Nephron progenitor cell (in vitro differentiated cells): Measurements from ENCODE around the gene TAX1BP1.

Source experiments
- DNase-seq: peaks from one replicate; pipeline ENCODE4 v3.0.0; 2021
- H3K27ac Mint-ChIP-seq: 2 replicates; pipeline ENCODE4 v1.8.0; 2021; ENCODE audit warnings: mild to moderate bottlenecking, moderate library complexity, mixed read lengths
- H3K27me3 Mint-ChIP-seq: 2 replicates; pipeline ENCODE4 v1.8.0; 2021; ENCODE audit warnings: mild to moderate bottlenecking, low read depth, mixed read lengths; ENCODE audit not compliant: poor library complexity
- H3K36me3 Mint-ChIP-seq: 2 replicates; pipeline ENCODE4 v1.8.0; 2021; ENCODE audit warnings: low read depth, mixed read lengths
- H3K4me1 Mint-ChIP-seq: 2 replicates; pipeline ENCODE4 v1.8.0; 2021; ENCODE audit warnings: mixed read lengths
- H3K4me3 Mint-ChIP-seq: 2 replicates; pipeline ENCODE4 v1.8.0; 2021; ENCODE audit warnings: mild to moderate bottlenecking, moderate library complexity, mixed read lengths
- H3K9me3 Mint-ChIP-seq: 2 replicates; pipeline ENCODE4 v1.8.0; 2021; ENCODE audit warnings: mild to moderate bottlenecking, moderate library complexity, mixed read lengths
- TF ChIP-seq, protein P1 (sequence below): fragments of 200-600 bp; sonication (generic); IDR thresholded peaks from 2 replicates; pipeline ENCODE4 v1.5.0; 2021; ENCODE audit warnings: antibody characterized with exemption

The TAX1BP1 gene

DNA sequence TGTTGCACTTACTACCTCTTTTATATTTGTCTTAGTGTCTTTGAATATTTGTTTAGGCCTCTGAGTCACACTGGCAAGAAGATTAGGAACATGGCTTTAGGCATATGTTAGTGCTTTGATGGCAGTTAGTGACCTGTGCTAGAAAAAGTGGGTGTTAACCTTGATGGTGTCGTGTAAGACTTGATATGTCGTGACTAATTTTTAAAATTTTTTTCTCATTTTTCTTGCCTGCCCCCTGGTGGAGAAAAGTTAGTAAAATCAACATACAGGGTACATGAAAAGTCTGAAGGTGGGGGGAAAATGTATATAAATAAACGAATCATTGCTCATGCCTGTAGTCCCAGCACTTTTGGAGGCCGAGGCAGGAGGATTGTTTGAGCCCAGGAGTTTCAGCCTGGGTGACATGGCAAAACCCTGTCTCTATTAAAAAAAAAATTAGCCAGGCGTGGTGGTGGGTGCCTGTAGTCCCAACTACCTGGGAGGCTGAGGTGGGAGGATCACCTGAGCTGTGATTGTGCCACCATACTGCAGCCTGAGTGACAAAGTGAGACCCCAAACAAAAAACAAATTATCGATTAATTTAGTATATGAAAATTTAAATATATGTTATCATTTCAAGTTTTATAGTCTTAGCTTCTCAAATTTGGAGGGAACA lies 44.6 kb downstream of the TAX1BP1 start:
- Mint-ChIP-seq H3K4me1 (peaks cover 4% of the 10 kb centered on the region), H3K27ac (no peak overlapping the region), H3K27me3 (no peaks in the 10 kb centered on the region), H3K36me3 (peaks cover 11% of the 10 kb centered on the region), H3K9me3 (no peaks in the 10 kb centered on the region), H3K4me3 (no peak overlapping the region)
- DNase-seq = peak; percentile 16
- TF ChIP-seq, protein P1, sequence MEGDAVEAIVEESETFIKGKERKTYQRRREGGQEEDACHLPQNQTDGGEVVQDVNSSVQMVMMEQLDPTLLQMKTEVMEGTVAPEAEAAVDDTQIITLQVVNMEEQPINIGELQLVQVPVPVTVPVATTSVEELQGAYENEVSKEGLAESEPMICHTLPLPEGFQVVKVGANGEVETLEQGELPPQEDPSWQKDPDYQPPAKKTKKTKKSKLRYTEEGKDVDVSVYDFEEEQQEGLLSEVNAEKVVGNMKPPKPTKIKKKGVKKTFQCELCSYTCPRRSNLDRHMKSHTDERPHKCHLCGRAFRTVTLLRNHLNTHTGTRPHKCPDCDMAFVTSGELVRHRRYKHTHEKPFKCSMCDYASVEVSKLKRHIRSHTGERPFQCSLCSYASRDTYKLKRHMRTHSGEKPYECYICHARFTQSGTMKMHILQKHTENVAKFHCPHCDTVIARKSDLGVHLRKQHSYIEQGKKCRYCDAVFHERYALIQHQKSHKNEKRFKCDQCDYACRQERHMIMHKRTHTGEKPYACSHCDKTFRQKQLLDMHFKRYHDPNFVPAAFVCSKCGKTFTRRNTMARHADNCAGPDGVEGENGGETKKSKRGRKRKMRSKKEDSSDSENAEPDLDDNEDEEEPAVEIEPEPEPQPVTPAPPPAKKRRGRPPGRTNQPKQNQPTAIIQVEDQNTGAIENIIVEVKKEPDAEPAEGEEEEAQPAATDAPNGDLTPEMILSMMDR = peak; percentile 58

DNA sequence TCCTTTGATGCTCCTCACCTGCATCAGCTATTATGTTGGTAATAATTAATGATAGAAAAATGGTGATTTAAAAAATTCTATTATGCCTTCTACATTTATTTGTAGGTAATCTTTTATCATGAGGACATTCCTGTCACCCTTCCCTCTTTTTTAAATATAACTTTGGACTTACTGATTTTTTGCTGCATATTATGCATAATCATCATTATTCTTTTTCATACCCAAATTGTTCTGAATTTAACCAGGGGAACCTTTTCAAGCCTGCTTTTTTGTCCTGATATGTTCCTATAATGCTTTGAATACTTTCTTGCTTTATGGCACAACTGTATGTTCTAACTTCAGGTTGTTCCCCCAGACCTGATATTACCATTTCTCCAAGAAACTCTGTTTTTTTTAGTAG lies 48.5 kb downstream of the TAX1BP1 start:
- no peaks in the 10 kb centered on the region for H3K9me3 Mint-ChIP-seq
- H3K4me3 Mint-ChIP-seq = no peak overlapping the region
- no peaks in the 10 kb centered on the region for H3K27me3 Mint-ChIP-seq
- peaks cover 4% of the 10 kb centered on the region for H3K4me1 Mint-ChIP-seq
- H3K36me3 Mint-ChIP-seq = peaks cover 27% of the 10 kb centered on the region
- no peak for DNase-seq
- H3K27ac Mint-ChIP-seq = no peak overlapping the region
- TF ChIP-seq, protein P1 = no peak

DNA sequence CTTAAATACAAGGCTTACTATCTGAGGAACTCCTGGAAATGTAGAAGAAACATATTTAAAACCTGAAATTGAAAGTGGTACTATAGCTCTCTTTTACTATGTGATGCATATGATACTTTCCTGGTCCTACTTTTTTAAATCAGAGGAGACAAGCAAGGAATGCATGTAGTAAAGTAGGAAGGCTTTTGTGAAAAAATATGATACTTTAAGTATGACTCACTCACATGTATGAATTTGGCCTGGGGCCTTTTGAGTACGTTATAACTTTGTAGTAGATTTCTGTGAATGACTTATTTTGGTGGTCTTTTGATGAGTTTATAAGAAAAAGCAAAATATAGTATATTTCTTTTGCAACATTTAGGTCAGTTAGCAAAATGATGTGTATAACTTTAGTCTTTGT lies 53.8 kb downstream of the TAX1BP1 start:
- TF ChIP-seq, protein P1 = no peak

DNA sequence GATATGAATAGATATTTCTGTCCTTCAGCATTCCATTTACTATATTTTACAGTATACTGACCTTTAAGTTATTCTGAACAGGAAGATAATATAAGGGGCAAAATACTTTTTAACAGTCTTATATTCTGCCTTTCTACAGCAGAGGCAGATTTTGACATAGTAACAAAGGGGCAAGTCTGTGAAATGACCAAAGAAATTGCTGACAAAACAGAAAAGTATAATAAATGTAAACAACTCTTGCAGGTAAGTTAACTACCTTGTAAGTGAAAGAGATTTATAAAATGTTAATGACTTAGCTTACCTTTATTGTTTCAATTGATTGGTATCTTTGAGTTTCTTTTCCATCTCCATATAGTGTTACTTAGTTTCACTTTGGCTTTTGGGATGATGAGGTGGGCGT lies 56.0 kb downstream of the TAX1BP1 start:
- H3K4me3 Mint-ChIP-seq = no peak overlapping the region
- peaks cover 57% of the 10 kb centered on the region for H3K36me3 Mint-ChIP-seq
- no peak overlapping the region for H3K27ac Mint-ChIP-seq
- no peak for DNase-seq
- TF ChIP-seq, protein P1 = no peak
- no peaks in the 10 kb centered on the region for H3K4me1 Mint-ChIP-seq
- no peaks in the 10 kb centered on the region for H3K27me3 Mint-ChIP-seq
- no peaks in the 10 kb centered on the region for H3K9me3 Mint-ChIP-seq

More for the DNA sequence above, 53.8 kb downstream of the TAX1BP1 start:
- Mint-ChIP-seq H3K4me1 (no peaks in the 10 kb centered on the region), H3K4me3 (no peak overlapping the region), H3K36me3 (peaks cover 55% of the 10 kb centered on the region), H3K27ac (no peak overlapping the region), H3K27me3 (no peaks in the 10 kb centered on the region), H3K9me3 (no peaks in the 10 kb centered on the region)
- no peak for DNase-seq

DNA sequence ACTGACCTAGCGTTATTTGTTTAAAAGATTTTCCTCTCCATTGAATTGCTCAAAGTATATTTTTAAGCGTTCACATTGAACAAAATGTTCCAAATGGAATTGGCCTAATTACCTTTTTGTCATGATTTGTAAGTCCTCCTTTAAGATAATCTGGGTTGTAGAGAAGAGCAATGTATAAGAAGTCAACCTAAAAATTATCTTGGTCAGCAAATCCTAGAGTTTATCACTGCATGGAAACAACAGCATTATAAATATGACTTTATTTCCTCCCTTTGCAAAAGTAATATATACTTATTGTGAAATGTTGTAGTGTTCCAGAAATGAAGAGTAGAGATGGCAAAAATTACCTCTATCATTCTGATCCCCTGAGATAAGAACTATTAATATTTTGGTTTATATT lies 59.2 kb downstream of the TAX1BP1 start:
- no peak overlapping the region for H3K27ac Mint-ChIP-seq
- H3K4me1 Mint-ChIP-seq = no peaks in the 10 kb centered on the region
- no peaks in the 10 kb centered on the region for H3K9me3 Mint-ChIP-seq
- H3K27me3 Mint-ChIP-seq = no peaks in the 10 kb centered on the region
- TF ChIP-seq, protein P1 = no peak
- no peak for DNase-seq
- peaks cover 39% of the 10 kb centered on the region for H3K36me3 Mint-ChIP-seq
- H3K4me3 Mint-ChIP-seq = no peak overlapping the region

DNA sequence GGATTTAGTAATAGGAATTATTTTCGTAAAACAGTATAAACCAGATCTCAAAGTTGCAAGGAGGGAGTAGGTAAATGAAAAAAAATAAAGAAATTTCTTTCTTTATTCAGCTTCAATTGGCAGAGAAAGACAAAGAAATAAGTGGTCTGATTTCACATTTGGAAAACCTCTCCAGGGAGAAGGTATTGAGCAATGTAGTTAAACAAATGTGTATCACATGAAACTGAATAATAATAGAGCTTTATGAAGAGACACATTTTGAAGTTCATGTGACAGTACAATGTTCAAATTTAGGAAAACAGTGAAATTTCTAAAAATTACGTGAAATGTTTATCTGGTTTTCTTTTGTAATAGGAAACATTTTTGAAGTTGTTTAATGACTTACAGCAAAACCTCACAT lies 63.0 kb downstream of the TAX1BP1 start:
- no peak overlapping the region for H3K4me3 Mint-ChIP-seq
- no peaks in the 10 kb centered on the region for H3K4me1 Mint-ChIP-seq
- peaks cover 12% of the 10 kb centered on the region for H3K36me3 Mint-ChIP-seq
- H3K9me3 Mint-ChIP-seq = no peaks in the 10 kb centered on the region
- no peak for DNase-seq
- H3K27ac Mint-ChIP-seq = no peak overlapping the region
- TF ChIP-seq, protein P1 = no peak
- no peaks in the 10 kb centered on the region for H3K27me3 Mint-ChIP-seq
